ENCODE data around the gene DUSP2. TPM values are rescaled to one million over a fixed set of nuclear protein-coding genes. Genes with fewer than 3 reads are reported as not detected.

The DUSP2 gene
- polyA plus RNA-seq, 3 donors, result 48.4 to 392 (median 66.1) TPM

DNA sequence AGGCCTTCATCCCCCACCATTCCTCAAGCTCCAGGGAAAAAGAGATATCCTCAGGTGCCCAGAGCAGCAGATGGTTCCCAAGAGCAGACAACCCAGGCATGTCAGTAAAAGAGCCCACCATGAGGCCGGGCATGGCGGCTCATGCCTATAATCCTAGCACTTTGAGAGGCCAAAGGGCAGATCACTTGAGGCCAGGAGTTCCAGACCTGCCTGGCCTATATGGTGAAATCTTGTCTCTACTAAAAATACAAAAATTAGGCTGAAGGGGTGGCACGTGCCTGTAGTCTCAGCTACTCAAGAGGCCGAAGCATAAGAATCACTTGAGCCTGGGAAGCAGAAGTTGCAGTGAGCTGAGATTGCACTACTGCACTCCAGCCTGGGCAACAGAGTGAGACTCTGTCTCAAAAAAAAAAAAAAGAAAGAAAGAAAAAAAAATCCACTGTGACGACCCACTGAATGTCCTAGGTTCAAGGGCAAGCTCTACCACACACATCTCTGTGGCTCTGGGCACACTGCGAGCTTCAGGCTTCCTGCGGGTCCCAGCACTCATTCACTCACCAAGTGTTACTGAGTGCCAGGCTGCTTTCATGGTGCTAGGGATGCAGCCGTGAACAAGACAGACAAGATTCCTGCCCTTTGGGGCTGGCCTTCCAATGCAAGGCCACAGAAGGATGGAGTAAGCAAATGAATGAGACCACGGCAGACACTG is 6.5 kb upstream of the DUSP2 start:
- H3K9me3 ChIP-seq (replicated peaks in 1 of 2; ENCODE audit: control insufficient read depth in 1 of 2, insufficient read depth in 1 of 2, low read length in 2 of 2), result no peaks in the 10 kb centered on the region
- H2AFZ ChIP-seq (ENCODE audit: insufficient read depth, low read depth, low read length, poor library complexity, severe bottlenecking), result no peak overlapping the region
- no peak overlapping the region for H3K4me2 ChIP-seq (replicated peaks; ENCODE audit: extremely low read depth, low read length, poor library complexity, severe bottlenecking)
- H3K36me3 ChIP-seq (replicated peaks in 1 of 2; ENCODE audit: control insufficient read depth in 1 of 2, insufficient read depth in 2 of 2, low read length in 2 of 2), result no peaks in the 10 kb centered on the region
- peak overlapping the region in 5 of 7 donors; percentile 37 to 97 (median 67) for H3K27ac Mint-ChIP-seq
- H3K4me3 Mint-ChIP-seq, result no peak overlapping the region
- H3K79me2 ChIP-seq (ENCODE audit: insufficient read depth, low read length), result no peaks in the 10 kb centered on the region
- 100% methylated on average over 4 of the region's 9 CpGs for WGBS (ENCODE audit: insufficient coverage)
- TF ChIP-seq, protein P1, sequence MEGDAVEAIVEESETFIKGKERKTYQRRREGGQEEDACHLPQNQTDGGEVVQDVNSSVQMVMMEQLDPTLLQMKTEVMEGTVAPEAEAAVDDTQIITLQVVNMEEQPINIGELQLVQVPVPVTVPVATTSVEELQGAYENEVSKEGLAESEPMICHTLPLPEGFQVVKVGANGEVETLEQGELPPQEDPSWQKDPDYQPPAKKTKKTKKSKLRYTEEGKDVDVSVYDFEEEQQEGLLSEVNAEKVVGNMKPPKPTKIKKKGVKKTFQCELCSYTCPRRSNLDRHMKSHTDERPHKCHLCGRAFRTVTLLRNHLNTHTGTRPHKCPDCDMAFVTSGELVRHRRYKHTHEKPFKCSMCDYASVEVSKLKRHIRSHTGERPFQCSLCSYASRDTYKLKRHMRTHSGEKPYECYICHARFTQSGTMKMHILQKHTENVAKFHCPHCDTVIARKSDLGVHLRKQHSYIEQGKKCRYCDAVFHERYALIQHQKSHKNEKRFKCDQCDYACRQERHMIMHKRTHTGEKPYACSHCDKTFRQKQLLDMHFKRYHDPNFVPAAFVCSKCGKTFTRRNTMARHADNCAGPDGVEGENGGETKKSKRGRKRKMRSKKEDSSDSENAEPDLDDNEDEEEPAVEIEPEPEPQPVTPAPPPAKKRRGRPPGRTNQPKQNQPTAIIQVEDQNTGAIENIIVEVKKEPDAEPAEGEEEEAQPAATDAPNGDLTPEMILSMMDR (IDR thresholded peaks at IDR 0.05), result no peak
- H3K36me3 Mint-ChIP-seq, result peaks cover 3 to 4% of the 10 kb centered on the region in 2 donors
- H3K9ac ChIP-seq (ENCODE audit: insufficient read depth, low read length, poor library complexity, severe bottlenecking), result no peak overlapping the region
- no peak overlapping the region for H3K27ac ChIP-seq (ENCODE audit: low read depth in 1 of 2, low read length in 2 of 2)
- H3K27me3 Mint-ChIP-seq (ENCODE audit: low read depth in 3 of 3), result peaks cover 1 to 5% (median 3%) of the 10 kb centered on the region in 3 donors
- no peak for DNase-seq
- no peak overlapping the region for H3K4me3 ChIP-seq (replicated peaks in 1 of 3; ENCODE audit: low read depth in 2 of 3, low read length in 3 of 3)
- no peaks in the 10 kb centered on the region for H4K20me1 ChIP-seq (ENCODE audit: insufficient read depth, low read length)
- peaks cover 47% of the 10 kb centered on the region for H3K4me1 Mint-ChIP-seq
- intact Hi-C loops (cut with micrococcal nuclease), result no loop called here
- peaks cover 24 to 25% of the 10 kb centered on the region in 2 donors for H3K4me1 ChIP-seq (ENCODE audit: control insufficient read depth in 1 of 2, insufficient read depth in 2 of 2, low read length in 2 of 2)
- H3K27me3 ChIP-seq (ENCODE audit: control insufficient read depth in 2 of 2, insufficient read depth in 2 of 2, low read length in 2 of 2), result no peaks in the 10 kb centered on the region
- no peaks in the 10 kb centered on the region for H3K9me3 Mint-ChIP-seq

DNA sequence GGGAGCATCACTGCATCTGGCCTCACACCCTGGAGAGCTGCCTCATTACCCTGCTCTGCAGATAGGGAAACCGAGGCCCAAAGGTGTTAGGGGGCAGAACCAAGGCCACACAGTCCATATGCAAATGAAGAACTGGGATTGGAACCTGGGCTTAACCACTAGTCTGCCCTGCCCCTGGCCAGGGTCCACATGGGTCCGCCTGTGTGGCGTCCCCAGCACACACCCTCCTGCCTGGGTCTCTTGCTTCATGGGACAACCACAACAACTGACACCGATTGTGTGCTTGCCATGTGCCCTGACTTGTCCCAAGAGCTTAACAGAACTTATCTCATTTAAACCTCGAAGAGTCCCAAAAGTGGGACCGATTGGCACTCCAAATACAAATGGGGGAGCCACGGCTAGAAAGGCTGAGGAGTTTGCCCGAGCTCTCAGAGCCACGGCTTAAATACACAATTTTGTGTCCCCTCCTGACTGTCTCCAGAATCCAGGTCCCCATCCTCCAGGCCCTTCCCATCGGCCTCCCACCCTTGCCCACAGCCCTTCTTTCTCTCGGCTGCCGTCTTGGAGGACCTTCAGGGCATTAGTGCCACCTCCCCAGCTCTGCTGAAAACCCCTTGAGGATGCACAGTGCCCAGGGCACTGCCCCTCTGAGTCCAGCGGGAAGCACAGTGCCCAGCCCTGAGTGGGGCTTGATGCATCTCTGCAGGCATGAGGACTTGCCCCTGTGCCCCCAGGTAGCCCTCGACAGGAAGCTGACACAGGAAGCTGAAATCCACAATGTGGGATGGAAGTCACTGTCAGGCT is 5.8 kb upstream of the DUSP2 start:
- no peak overlapping the region for H2AFZ ChIP-seq (ENCODE audit: insufficient read depth, low read depth, low read length, poor library complexity, severe bottlenecking)
- Mint-ChIP-seq H3K9me3 (no peaks in the 10 kb centered on the region), H3K4me1 (peaks cover 49% of the 10 kb centered on the region), H3K27ac (peak overlapping the region in 6 of 7 donors; percentile 32 to 97 (median 62)), H3K27me3 (ENCODE audit: low read depth in 3 of 3) (peaks cover 3 to 5% (median 3%) of the 10 kb centered on the region in 3 donors), H3K4me3 (no peak overlapping the region), H3K36me3 (peaks cover 3 to 4% of the 10 kb centered on the region in 2 donors)
- H3K36me3 ChIP-seq (replicated peaks in 1 of 2; ENCODE audit: control insufficient read depth in 1 of 2, insufficient read depth in 2 of 2, low read length in 2 of 2), result no peaks in the 10 kb centered on the region
- H3K27me3 ChIP-seq (ENCODE audit: control insufficient read depth in 2 of 2, insufficient read depth in 2 of 2, low read length in 2 of 2), result no peaks in the 10 kb centered on the region
- no peak for DNase-seq
- no peaks in the 10 kb centered on the region for H3K79me2 ChIP-seq (ENCODE audit: insufficient read depth, low read length)
- WGBS (ENCODE audit: insufficient coverage), result 90% methylated on average over 14 of the region's 14 CpGs
- no peaks in the 10 kb centered on the region for H3K9me3 ChIP-seq (replicated peaks in 1 of 2; ENCODE audit: control insufficient read depth in 1 of 2, insufficient read depth in 1 of 2, low read length in 2 of 2)
- intact Hi-C loops (cut with micrococcal nuclease), result no loop called here
- H3K27ac ChIP-seq (ENCODE audit: low read depth in 1 of 2, low read length in 2 of 2), result no peak overlapping the region
- no peak overlapping the region for H3K4me2 ChIP-seq (replicated peaks; ENCODE audit: extremely low read depth, low read length, poor library complexity, severe bottlenecking)
- H3K4me3 ChIP-seq (replicated peaks in 1 of 3; ENCODE audit: low read depth in 2 of 3, low read length in 3 of 3), result no peak overlapping the region
- H3K4me1 ChIP-seq (ENCODE audit: control insufficient read depth in 1 of 2, insufficient read depth in 2 of 2, low read length in 2 of 2), result peaks cover 31 to 32% of the 10 kb centered on the region in 2 donors
- no peaks in the 10 kb centered on the region for H4K20me1 ChIP-seq (ENCODE audit: insufficient read depth, low read length)
- TF ChIP-seq, protein P1 (IDR thresholded peaks at IDR 0.05), result no peak
- H3K9ac ChIP-seq (ENCODE audit: insufficient read depth, low read length, poor library complexity, severe bottlenecking), result no peak overlapping the region
